A549 (cell line): ENCODE data around the gene MTHFS. TPM values are rescaled to one million over a fixed set of nuclear protein-coding genes. Genes with fewer than 3 reads are reported as not detected.

ENCODE experiments used
- ATAC-seq, 2 experiments: fragments of 200-7000 bp in 1 of 2; fragments of >200 bp in 1 of 2; cut with Nextera tagmentation in 1 of 2; cut with Tn5 transposase in 1 of 2; 3 replicates each; pipeline versions ENCODE4 v1.8.0 to v1.9.1; 2018 to 2020; ENCODE audit warnings: mild to moderate bottlenecking in 1 of 2, moderate library complexity in 1 of 2
- CTCF ChIA-PET: fragments of 300-600 bp; sonication (Branson Sonifier 250); formaldehyde crosslinking; extraction: SDS; loops from one replicate; lab custom pipeline; 2021; ENCODE audit warnings: antibody characterized with exemption, inconsistent platforms; lab: Yijun Ruan, JAX
- POLR2A ChIA-PET: fragments of 350-600 bp; formaldehyde crosslinking; extraction: SDS; loops from one replicate; lab custom pipeline; 2021; ENCODE audit warnings: antibody characterized with exemption, inconsistent platforms; lab: Yijun Ruan, JAX
- DNase-seq, 2 experiments: peaks; one replicate each; pipeline versions ENCODE4 v3.0.0 to v3.0.0-alpha.2; 2011 to 2016; ENCODE audit warnings: low read depth in 1 of 2, low spot score in 1 of 2
- FAIRE-seq: peaks from 2 replicates; lab custom pipeline; 2011; peaks lifted over from hg19 to GRCh38; lab: Jason Lieb, UNC
- H3K27ac ChIP-seq, 2 experiments: fragments of >200 bp; sonication (Bioruptor Twin); formaldehyde crosslinking; 3 replicates each; pipeline ENCODE4 v1.5.1; 2016 to 2017
- H3K4me1 ChIP-seq: fragments of >200 bp; sonication (Bioruptor Twin); formaldehyde crosslinking; 3 replicates; pipeline ENCODE4 v1.6.1; 2016
- H3K4me2 ChIP-seq: fragments of >200 bp; sonication (Bioruptor Twin); formaldehyde crosslinking; 3 replicates; pipeline ENCODE4 v1.6.1; 2016
- H3K4me3 ChIP-seq: fragments of >200 bp; sonication (Bioruptor Twin); formaldehyde crosslinking; 3 replicates; pipeline ENCODE4 v1.5.1; 2016
- H3K9me3 ChIP-seq: fragments of >200 bp; sonication (Bioruptor Twin); formaldehyde crosslinking; 3 replicates; pipeline ENCODE4 v1.6.1; 2016
- ATOH8 ChIP-seq: fragments of 250-450 bp; sonication (Bioruptor Pico); IDR thresholded peaks from 2 replicates; pipeline ENCODE4 v1.5.0; 2020; ENCODE audit warnings: low read depth, mild to moderate bottlenecking, moderate library complexity
- CBX8 ChIP-seq: fragments of 200-600 bp; sonication (generic); IDR thresholded peaks from 2 replicates; pipeline ENCODE4 v1.6.1; 2016
- CHD2 ChIP-seq: fragments of 150-350 bp; IDR thresholded peaks from 2 replicates; pipeline ENCODE4 v1.6.1; 2014; ENCODE audit warnings: low read length; ENCODE audit not compliant: partially characterized antibody
- CTCF ChIP-seq: fragments of >200 bp; sonication (Bioruptor Twin); formaldehyde crosslinking; IDR thresholded peaks from 3 replicates; pipeline ENCODE4 v1.5.1; 2016
- E2F6 ChIP-seq: IDR thresholded peaks from 2 replicates; pipeline ENCODE4 v1.6.1; 2012; ENCODE audit warnings: low read depth, borderline replicate concordance
- EHF ChIP-seq: fragments of 250-450 bp; sonication (Bioruptor Pico); IDR thresholded peaks from 2 replicates; pipeline ENCODE4 v1.5.0; 2020; ENCODE audit warnings: mild to moderate bottlenecking
- ELK1 ChIP-seq: fragments of 150-350 bp; IDR thresholded peaks from 2 replicates; pipeline ENCODE4 v1.6.1; 2014; ENCODE audit warnings: low read depth, mild to moderate bottlenecking, low read length
- FOSL2 ChIP-seq, 2 experiments: fragments of 450-650 bp in 1 of 2; fragments of >200 bp in 1 of 2; sonication (Bioruptor Twin) in 1 of 2; formaldehyde crosslinking; IDR thresholded peaks; 2 replicates each; pipeline versions ENCODE4 v1.5.0 to v1.6.1; 2016 to 2020; ENCODE audit warnings: mild to moderate bottlenecking in 1 of 2, moderate library complexity in 1 of 2
- FOXS1 ChIP-seq: fragments of 250-450 bp; sonication (Bioruptor Pico); IDR thresholded peaks from 2 replicates; pipeline ENCODE4 v1.5.0; 2020; ENCODE audit warnings: mild to moderate bottlenecking, moderate library complexity
- JUN ChIP-seq, 2 experiments: fragments of >200 bp; sonication (Bioruptor Twin); formaldehyde crosslinking; IDR thresholded peaks; 2 replicates in 1 of 2; 3 replicates in 1 of 2; pipeline ENCODE4 v1.6.1; 2016 to 2017
- NPAS2 ChIP-seq: fragments of 250-450 bp; sonication (Bioruptor Pico); IDR thresholded peaks from 2 replicates; pipeline ENCODE4 v1.8.0; 2022; ENCODE audit warnings: mild to moderate bottlenecking, moderate library complexity, borderline replicate concordance
- PBX3 ChIP-seq: IDR thresholded peaks from 2 replicates; pipeline ENCODE4 v1.6.1; 2012
- RARB ChIP-seq: fragments of 250-450 bp; sonication (Bioruptor Pico); IDR thresholded peaks from 2 replicates; pipeline ENCODE4 v1.8.0; 2021; ENCODE audit warnings: mild to moderate bottlenecking, moderate library complexity
- RNF2 ChIP-seq: fragments of 200-600 bp; sonication (generic); IDR thresholded peaks from 2 replicates; pipeline ENCODE4 v1.6.1; 2016; ENCODE audit warnings: low read depth, mild to moderate bottlenecking, antibody characterized with exemption, moderate library complexity, borderline replicate concordance
- SMC3 ChIP-seq: fragments of >200 bp; sonication (Bioruptor Twin); formaldehyde crosslinking; IDR thresholded peaks from 3 replicates; pipeline ENCODE4 v1.6.1; 2018; ENCODE audit warnings: inconsistent platforms
- ZC3H11A ChIP-seq: fragments of 450-650 bp; IDR thresholded peaks from 2 replicates; pipeline ENCODE4 v1.6.1; 2014; ENCODE audit warnings: antibody characterized with exemption, mild to moderate bottlenecking
- ZFP36 ChIP-seq: fragments of 450-650 bp; IDR thresholded peaks from 2 replicates; pipeline ENCODE4 v1.6.1; 2014; ENCODE audit warnings: borderline replicate concordance; ENCODE audit not compliant: partially characterized antibody
- ZNF302 ChIP-seq: fragments of 250-450 bp; sonication (Bioruptor Pico); IDR thresholded peaks from 2 replicates; pipeline ENCODE4 v1.9.0; 2021; ENCODE audit warnings: inconsistent platforms, mild to moderate bottlenecking, moderate library complexity
- WGBS: methylation state at CpG from one replicate; pipeline ENCODE4 v1.1.6; 2017; ENCODE audit errors: missing lambda C conversion rate; 5-methylcytosine and 5-hydroxymethylcytosine counted together
- polyA plus RNA-seq, 4 experiments: library from polyadenylated mRNA; depleted of rRNA in 3 of 4; stranded (reverse); fragments of >200 nt; fragmentation: RNase III in 1 of 4; extraction: RNeasy Plus Mini Kit Qiagen cat#74134 plus additional on column Dnase treatment in 1 of 4; gene quantifications; 2 replicates in 3 of 4; 3 replicates in 1 of 4; pipeline ENCODE4 v1.2.3, GENCODE V29; 2011 to 2017

The MTHFS gene
- polyA plus RNA-seq, 2 of the 4 experiments (the other 2 are of a cell fraction) = 102 to 158 TPM

GRCh38 chr15:79875213-79875612, 21.6 kb downstream of the MTHFS start:
- Histone ChIP-seq H3K4me2 (no peak overlapping the region), H3K4me1 (0 out of 3 replicates have a peak, but pooled peaks cover 4% of the 10 kb centered on the region), H3K27ac (no peak overlapping the region), H3K9me3 (peaks cover 48% of the 10 kb centered on the region), H3K4me3 (no peak overlapping the region)
- ATAC-seq (no peak), FAIRE-seq (no peak), DNase-seq (no peak)
- CTCF ChIA-PET = interaction anchor here (0.6 to 2.6 kb wide), 7 partner anchors 16 to 535 kb away, joined by 3 to 14 read pairs (median 7); partner anchors contain the start of gene MINAR1
- no peak for TF ChIP-seq FOXS1 (CRISPR knock-in tag)
- WGBS = 94% methylated on average over 5 of the region's 5 CpGs
- POLR2A ChIA-PET = interaction anchor here (1.0 kb wide), 1 partner anchor 48 kb away, joined by 3 read pairs; no protein-coding TSS in a partner anchor

- Histone ChIP-seq H3K27ac (no peak overlapping the region), H3K4me2 (no peak overlapping the region), H3K4me3 (no peak overlapping the region), H3K9me3 (peaks cover 38% of the 10 kb centered on the region), H3K4me1 (0 out of 3 replicates have a peak, but pooled peaks cover 4% of the 10 kb centered on the region)
- FAIRE-seq (peak; percentile 7), ATAC-seq (no peak), DNase-seq (no peak)
- no peak for TF ChIP-seq E2F6
- ChIA-PET POLR2A (no interaction called here), CTCF (interaction anchor here (0.7 to 2.9 kb wide), 7 partner anchors 8 to 534 kb away, joined by 3 to 14 read pairs (median 8); no protein-coding TSS in a partner anchor)
These were observed 22.6 kb downstream of the MTHFS start for GRCh38 chr15:79874242-79874641.

GRCh38 chr15:79872358-79873017, 24.3 kb downstream of the MTHFS start:
- 0 out of 3 replicates have a peak, but pooled peaks cover 4% of the 10 kb centered on the region for H3K4me1 ChIP-seq
- ChIA-PET POLR2A (interaction anchor here (1.0 kb wide), 1 partner anchor 24 kb away, joined by 6 read pairs; the partner anchor contains the start of gene MTHFS), CTCF (interaction anchor here (0.7 to 2.9 kb wide), 4 partner anchors 10 to 493 kb away, joined by 3 to 12 read pairs (median 5); no protein-coding TSS in a partner anchor)
- FAIRE-seq (no peak), ATAC-seq (no peak), DNase-seq (peak in 1 of 2 experiments; percentile 20)
- H3K4me3 ChIP-seq = no peak overlapping the region
- WGBS = 87% methylated on average over 8 of the region's 8 CpGs
- TF ChIP-seq ZFP36 = no peak
- no peak for TF ChIP-seq CTCF
- no peak for TF ChIP-seq CHD2
- no peak for TF ChIP-seq RARB
- no peak for TF ChIP-seq SMC3
- TF ChIP-seq FOXS1 (CRISPR knock-in tag) = no peak
- TF ChIP-seq ATOH8 (CRISPR knock-in tag) = no peak
- TF ChIP-seq PBX3 = no peak
- TF ChIP-seq ZC3H11A = no peak
- TF ChIP-seq ZNF302 = no peak
- no peak for TF ChIP-seq FOSL2 (IDR thresholded peaks at IDR 0.05)
- TF ChIP-seq FOSL2 (CRISPR knock-in tag; IDR thresholded peaks at IDR 0.05) = no peak
- TF ChIP-seq ELK1 = no peak
- no peak for TF ChIP-seq NPAS2
- no peak for TF ChIP-seq EHF (CRISPR knock-in tag)
- no peak for TF ChIP-seq CBX8
- no peak for TF ChIP-seq RNF2
- no peak for TF ChIP-seq JUN (IDR thresholded peaks at IDR 0.05)
- peaks cover 21% of the 10 kb centered on the region for H3K9me3 ChIP-seq
- H3K27ac ChIP-seq = no peak overlapping the region
- no peak overlapping the region for H3K4me2 ChIP-seq
